ENCODE data around the gene TRIM45.

DNA sequence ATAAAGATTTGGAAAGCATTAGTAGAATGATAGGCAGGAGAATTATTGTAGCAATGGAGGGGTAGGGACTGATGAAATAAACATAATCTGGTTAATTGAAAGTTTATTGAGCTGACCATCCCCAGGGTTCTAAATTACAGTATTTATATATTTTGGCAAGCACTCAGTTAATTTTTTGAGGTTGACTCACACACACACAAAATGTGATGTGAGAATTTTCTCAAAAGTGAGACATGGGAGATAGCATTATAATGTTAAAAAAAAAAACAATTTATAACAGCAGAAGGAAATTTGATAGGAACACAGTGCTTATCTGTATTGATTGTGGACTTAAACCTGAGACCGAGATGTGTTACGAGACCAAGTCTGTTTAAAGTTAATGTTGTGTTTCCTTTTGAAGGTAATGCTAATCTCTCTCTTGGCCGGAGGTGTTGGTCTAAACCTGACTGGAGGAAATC, 24.6 kb downstream of the TRIM45 start:
- TF ChIP-seq CTCF (IDR thresholded peaks at IDR 0.05; ENCODE audit: insufficient read depth, low read length, poor library complexity, severe bottlenecking) (no peak), EZH2phosphoT487 (conservative IDR thresholded peaks at IDR 0.05; ENCODE audit: low read length) (no peak)

All from SU-DHL-6 (cell line).